ENCODE data around the gene IRX5. TPM values are rescaled to one million over a fixed set of nuclear protein-coding genes. Genes with fewer than 3 reads are reported as not detected.
A peak's percentile ranks its signal among the peaks of the same experiment; 100 is the strongest.

Gene IRX5
- total and polyA plus RNA-seq, 2 donors (not counting 1 experiment from before 2014, with no cell fraction given), result 0.05 to 0.17 TPM

DNA sequence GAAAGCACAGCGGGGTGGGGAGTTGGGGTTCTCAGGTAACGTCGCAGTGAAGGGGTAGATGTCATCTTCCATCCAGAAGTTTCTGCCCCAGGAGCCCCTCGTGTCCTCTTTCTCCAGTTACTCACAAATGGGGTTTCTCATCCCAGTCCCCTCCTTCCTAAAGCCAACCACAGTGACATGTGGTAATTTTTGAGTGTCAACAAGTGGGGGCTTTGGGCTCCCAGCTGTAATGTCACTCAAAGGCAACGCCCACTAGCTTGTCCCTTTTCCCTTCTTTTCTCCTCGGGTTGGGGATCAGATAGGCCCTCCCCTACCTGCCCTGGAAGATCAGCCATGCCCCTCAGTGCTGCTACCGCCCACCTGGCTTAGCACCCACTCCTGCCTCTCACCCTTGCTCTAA is 14.4 kb downstream of the IRX5 start:
- no peaks in the 10 kb centered on the region for H4K20me1 ChIP-seq (ENCODE audit: control insufficient read depth, extremely low read depth, insufficient read depth, low read length)
- H3K9me3 ChIP-seq (ENCODE audit: control insufficient read depth, insufficient read depth, low read depth, low read length), result no peaks in the 10 kb centered on the region
- H3K79me2 ChIP-seq (ENCODE audit: control insufficient read depth, insufficient read depth, low read length), result no peaks in the 10 kb centered on the region
- TF ChIP-seq EZH2 (IDR thresholded peaks at IDR 0.05; ENCODE audit: low read length, missing control alignments), result no peak
- TF ChIP-seq, protein P1, sequence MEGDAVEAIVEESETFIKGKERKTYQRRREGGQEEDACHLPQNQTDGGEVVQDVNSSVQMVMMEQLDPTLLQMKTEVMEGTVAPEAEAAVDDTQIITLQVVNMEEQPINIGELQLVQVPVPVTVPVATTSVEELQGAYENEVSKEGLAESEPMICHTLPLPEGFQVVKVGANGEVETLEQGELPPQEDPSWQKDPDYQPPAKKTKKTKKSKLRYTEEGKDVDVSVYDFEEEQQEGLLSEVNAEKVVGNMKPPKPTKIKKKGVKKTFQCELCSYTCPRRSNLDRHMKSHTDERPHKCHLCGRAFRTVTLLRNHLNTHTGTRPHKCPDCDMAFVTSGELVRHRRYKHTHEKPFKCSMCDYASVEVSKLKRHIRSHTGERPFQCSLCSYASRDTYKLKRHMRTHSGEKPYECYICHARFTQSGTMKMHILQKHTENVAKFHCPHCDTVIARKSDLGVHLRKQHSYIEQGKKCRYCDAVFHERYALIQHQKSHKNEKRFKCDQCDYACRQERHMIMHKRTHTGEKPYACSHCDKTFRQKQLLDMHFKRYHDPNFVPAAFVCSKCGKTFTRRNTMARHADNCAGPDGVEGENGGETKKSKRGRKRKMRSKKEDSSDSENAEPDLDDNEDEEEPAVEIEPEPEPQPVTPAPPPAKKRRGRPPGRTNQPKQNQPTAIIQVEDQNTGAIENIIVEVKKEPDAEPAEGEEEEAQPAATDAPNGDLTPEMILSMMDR (conservative IDR thresholded peaks at IDR 0.05 in 1 of 2, IDR thresholded peaks at IDR 0.05 in 1 of 2; ENCODE audit: low read depth in 1 of 2, low read length in 2 of 2), result no peak
- no peaks in the 10 kb centered on the region for H3K4me1 ChIP-seq (ENCODE audit: control insufficient read depth, extremely low read depth, insufficient read depth, low read length)
- no peak overlapping the region for H3K27ac ChIP-seq (ENCODE audit: insufficient read depth, low read length)
- no peak overlapping the region for H3K4me3 ChIP-seq (replicated peaks in 1 of 4; ENCODE audit: control extremely low read depth in 1 of 4, insufficient read depth in 1 of 4, low read depth in 3 of 4, low read length in 4 of 4)
- no peak overlapping the region for H3K4me2 ChIP-seq (ENCODE audit: extremely low read depth, insufficient read depth, low read length)
- no peak overlapping the region for H3K9ac ChIP-seq (ENCODE audit: insufficient read depth, low read length)
- no peak for DNase-seq (ENCODE audit: low read depth in 2 of 2)
- no peaks in the 10 kb centered on the region for H3K36me3 ChIP-seq (ENCODE audit: control insufficient read depth, insufficient read depth, low read length)
- peaks cover 7% of the 10 kb centered on the region for H3K27me3 ChIP-seq (ENCODE audit: control insufficient read depth, insufficient read depth, low read length)
- H2AFZ ChIP-seq (ENCODE audit: low read length), result no peak overlapping the region

DNA sequence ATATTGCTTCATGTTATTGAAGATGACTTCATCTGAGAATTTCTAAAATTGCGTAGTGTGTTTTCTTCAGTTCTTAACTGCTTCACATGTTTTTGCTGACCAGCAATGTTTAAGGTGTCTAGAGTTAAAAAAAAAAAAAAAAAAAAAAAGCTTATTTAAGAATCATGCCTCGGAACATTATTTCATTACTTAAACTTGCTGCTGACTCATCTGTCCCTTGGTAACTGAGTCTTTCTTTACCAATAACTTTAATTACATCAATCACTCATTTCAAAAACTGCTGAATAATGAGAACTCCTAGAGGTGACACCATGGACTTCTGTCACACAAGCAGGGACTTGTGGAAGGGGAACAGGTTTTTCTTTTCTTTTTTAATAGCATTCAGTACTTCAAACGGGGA is 16.2 kb downstream of the IRX5 start:
- H3K4me3 ChIP-seq (replicated peaks in 1 of 4; ENCODE audit: control extremely low read depth in 1 of 4, insufficient read depth in 1 of 4, low read depth in 3 of 4, low read length in 4 of 4), result no peak overlapping the region
- DNase-seq (ENCODE audit: low read depth in 2 of 2), result peak in 1 of 2 donors; percentile 27
- TF ChIP-seq, protein P1 (conservative IDR thresholded peaks at IDR 0.05 in 1 of 2, IDR thresholded peaks at IDR 0.05 in 1 of 2; ENCODE audit: low read depth in 1 of 2, low read length in 2 of 2), result no peak
- TF ChIP-seq EZH2 (IDR thresholded peaks at IDR 0.05; ENCODE audit: low read length, missing control alignments), result no peak
- H3K4me1 ChIP-seq (ENCODE audit: control insufficient read depth, extremely low read depth, insufficient read depth, low read length), result no peaks in the 10 kb centered on the region
- no peaks in the 10 kb centered on the region for H3K79me2 ChIP-seq (ENCODE audit: control insufficient read depth, insufficient read depth, low read length)
- no peaks in the 10 kb centered on the region for H3K36me3 ChIP-seq (ENCODE audit: control insufficient read depth, insufficient read depth, low read length)
- H3K4me2 ChIP-seq (ENCODE audit: extremely low read depth, insufficient read depth, low read length), result no peak overlapping the region
- H2AFZ ChIP-seq (ENCODE audit: low read length), result no peak overlapping the region
- H3K27ac ChIP-seq (ENCODE audit: insufficient read depth, low read length), result no peak overlapping the region
- no peaks in the 10 kb centered on the region for H4K20me1 ChIP-seq (ENCODE audit: control insufficient read depth, extremely low read depth, insufficient read depth, low read length)
- peaks cover 3% of the 10 kb centered on the region for H3K27me3 ChIP-seq (ENCODE audit: control insufficient read depth, insufficient read depth, low read length)
- H3K9me3 ChIP-seq (ENCODE audit: control insufficient read depth, insufficient read depth, low read depth, low read length), result no peaks in the 10 kb centered on the region
- no peak overlapping the region for H3K9ac ChIP-seq (ENCODE audit: insufficient read depth, low read length)

DNA sequence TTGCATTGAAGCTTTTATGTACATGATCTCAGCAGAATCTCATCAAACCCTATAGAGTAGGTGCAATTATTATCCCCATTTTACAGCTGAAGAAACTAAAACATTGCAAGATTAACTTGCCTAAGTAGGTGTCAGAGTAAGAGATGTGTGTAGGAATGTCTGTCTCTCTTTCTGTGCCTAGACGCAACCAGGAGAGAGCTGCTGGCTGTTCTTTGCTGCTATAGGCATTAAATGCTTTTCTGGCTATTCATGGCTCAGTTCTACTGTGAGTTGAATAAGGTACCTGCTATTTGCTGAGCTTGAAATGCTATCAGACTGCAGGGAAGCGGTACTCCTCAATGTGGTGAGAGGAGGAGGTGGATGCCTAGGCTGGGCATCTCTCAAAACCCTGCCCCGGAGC is 17.0 kb downstream of the IRX5 start:
- H3K4me1 ChIP-seq (ENCODE audit: control insufficient read depth, extremely low read depth, insufficient read depth, low read length), result no peaks in the 10 kb centered on the region
- H2AFZ ChIP-seq (ENCODE audit: low read length), result no peak overlapping the region
- DNase-seq (ENCODE audit: low read depth in 2 of 2), result no peak
- H4K20me1 ChIP-seq (ENCODE audit: control insufficient read depth, extremely low read depth, insufficient read depth, low read length), result no peaks in the 10 kb centered on the region
- H3K36me3 ChIP-seq (ENCODE audit: control insufficient read depth, insufficient read depth, low read length), result no peaks in the 10 kb centered on the region
- TF ChIP-seq, protein P1 (conservative IDR thresholded peaks at IDR 0.05 in 1 of 2, IDR thresholded peaks at IDR 0.05 in 1 of 2; ENCODE audit: low read depth in 1 of 2, low read length in 2 of 2), result no peak
- no peak for TF ChIP-seq EZH2 (IDR thresholded peaks at IDR 0.05; ENCODE audit: low read length, missing control alignments)
- H3K4me2 ChIP-seq (ENCODE audit: extremely low read depth, insufficient read depth, low read length), result no peak overlapping the region
- H3K4me3 ChIP-seq (replicated peaks in 1 of 4; ENCODE audit: control extremely low read depth in 1 of 4, insufficient read depth in 1 of 4, low read depth in 3 of 4, low read length in 4 of 4), result no peak overlapping the region
- H3K9ac ChIP-seq (ENCODE audit: insufficient read depth, low read length), result no peak overlapping the region
- H3K79me2 ChIP-seq (ENCODE audit: control insufficient read depth, insufficient read depth, low read length), result no peaks in the 10 kb centered on the region
- H3K27me3 ChIP-seq (ENCODE audit: control insufficient read depth, insufficient read depth, low read length), result peaks cover 3% of the 10 kb centered on the region
- H3K9me3 ChIP-seq (ENCODE audit: control insufficient read depth, insufficient read depth, low read depth, low read length), result no peaks in the 10 kb centered on the region
- H3K27ac ChIP-seq (ENCODE audit: insufficient read depth, low read length), result no peak overlapping the region
